Peyer's patch (tissue), 4 donors: ENCODE data around the gene NMBR. TPM values are rescaled to one million over a fixed set of nuclear protein-coding genes. Genes with fewer than 3 reads are reported as not detected.

Experiments used
- DNase-seq, 3 donors: peaks; one replicate each; pipeline ENCODE4 v3.0.0-alpha.2; 2017 to 2019
- H3K27ac ChIP-seq, 4 donors: fragments of 200-600 bp; sonication (generic); one replicate each; pipeline ENCODE4 v1.5.1; 2016 to 2019
- H3K27me3 ChIP-seq, 2 donors: fragments of 200-600 bp; sonication (generic); one replicate each; pipeline ENCODE4 v1.5.1; 2019
- H3K36me3 ChIP-seq, 3 donors: fragments of 200-600 bp; sonication (generic); one replicate each; pipeline ENCODE4 v1.5.1; 2016 to 2019
- H3K4me1 ChIP-seq, 4 donors: fragments of 200-600 bp; sonication (generic); one replicate each; pipeline ENCODE4 v1.5.1; 2016 to 2019
- H3K4me3 ChIP-seq, 4 donors: fragments of 200-600 bp; sonication (generic); 1 replicate in 3 of 4; 2 replicates in 1 of 4; pipeline ENCODE4 v1.5.1; 2016 to 2019; ENCODE audit warnings: mild to moderate bottlenecking in 1 of 4
- H3K9me3 ChIP-seq, 4 donors: fragments of 200-600 bp; sonication (generic); one replicate each; pipeline ENCODE4 v1.5.1; 2016 to 2019; ENCODE audit warnings: mild to moderate bottlenecking in 1 of 4
- CTCF ChIP-seq, 6 experiments: fragments of 450-650 bp in 4 of 6; fragments of 200-600 bp in 2 of 6; sonication (generic) in 1 of 6; IDR thresholded peaks; one replicate each; pipeline ENCODE4 v1.5.1; 2017 to 2019; ENCODE audit warnings: antibody characterized with exemption in 6 of 6, mild to moderate bottlenecking in 3 of 6, moderate library complexity in 1 of 6
- POLR2A ChIP-seq, 2 donors: fragments of 450-650 bp; IDR thresholded peaks; one replicate each; pipeline ENCODE4 v1.5.1; 2017; ENCODE audit warnings: antibody characterized with exemption in 2 of 2, mild to moderate bottlenecking in 2 of 2, moderate library complexity in 2 of 2
- total RNA-seq, 4 donors: library from RNA; depleted of rRNA; stranded (reverse); fragments of >200 nt; gene quantifications; one replicate each; pipeline ENCODE4 v1.1.0, GENCODE V29; 2016

Gene NMBR
- total RNA-seq, 4 donors from 2014 or later, result not detected

GRCh38 chr6:142178129-142178528 lies 31.2 kb upstream of the NMBR start:
- DNase-seq, result no peak
- H3K36me3 ChIP-seq, result peaks cover 0 to 32% (median 0%) of the 10 kb centered on the region in 3 donors

GRCh38 chr6:142174703-142175102 lies 27.8 kb upstream of the NMBR start:
- Histone ChIP-seq H3K36me3 (peaks cover 0 to 50% (median 0%) of the 10 kb centered on the region in 3 donors), H3K4me3 (no peak overlapping the region), H3K27me3 (no peaks in the 10 kb centered on the region), H3K4me1 (no peaks in the 10 kb centered on the region), H3K27ac (no peak overlapping the region), H3K9me3 (peaks cover 0 to 5% (median 0%) of the 10 kb centered on the region in 4 donors)
- TF ChIP-seq POLR2A (IDR thresholded peaks at IDR 0.05), result no peak
- no peak for TF ChIP-seq CTCF (IDR thresholded peaks at IDR 0.05)
- DNase-seq, result no peak

More at GRCh38 chr6:142178129-142178528, 31.2 kb upstream of the NMBR start:
- Histone ChIP-seq H3K27me3 (no peaks in the 10 kb centered on the region), H3K9me3 (peaks cover 0 to 5% (median 0%) of the 10 kb centered on the region in 4 donors), H3K4me1 (no peaks in the 10 kb centered on the region), H3K27ac (no peak overlapping the region), H3K4me3 (no peak overlapping the region)
- TF ChIP-seq CTCF (IDR thresholded peaks at IDR 0.05) (no peak), POLR2A (IDR thresholded peaks at IDR 0.05) (no peak)

GRCh38 chr6:142173980-142174379 lies 27.1 kb upstream of the NMBR start:
- peaks cover 0 to 5% (median 0%) of the 10 kb centered on the region in 4 donors for H3K9me3 ChIP-seq
- H3K27me3 ChIP-seq, result no peaks in the 10 kb centered on the region
- no peak overlapping the region for H3K4me3 ChIP-seq
- DNase-seq, result no peak
- no peak overlapping the region for H3K27ac ChIP-seq
- H3K4me1 ChIP-seq, result no peaks in the 10 kb centered on the region
- peaks cover 0 to 57% (median 0%) of the 10 kb centered on the region in 3 donors for H3K36me3 ChIP-seq
- TF ChIP-seq POLR2A (IDR thresholded peaks at IDR 0.05) (no peak), CTCF (IDR thresholded peaks at IDR 0.05) (no peak)

DNA sequence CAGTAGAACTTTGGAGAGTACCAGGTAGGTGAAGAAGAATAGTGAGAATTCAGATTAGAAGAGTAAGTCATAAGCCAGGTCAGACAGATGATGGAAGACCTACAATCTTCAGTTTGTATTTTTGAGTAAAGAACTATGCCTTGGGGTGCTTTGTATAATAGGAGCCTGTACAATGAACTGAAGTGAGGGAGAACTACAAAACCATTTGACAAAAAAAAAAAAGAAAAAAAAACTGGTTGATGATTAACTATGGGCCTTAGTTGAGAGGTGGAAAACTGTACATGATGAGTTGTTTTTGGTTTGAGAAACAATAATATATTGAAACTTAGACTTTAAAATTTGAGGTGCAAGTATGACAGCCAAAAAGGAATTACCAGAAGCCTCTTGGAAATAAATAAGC lies 25.8 kb upstream of the NMBR start:
- no peak for DNase-seq
- H3K4me1 ChIP-seq, result no peaks in the 10 kb centered on the region
- H3K36me3 ChIP-seq, result peaks cover 0 to 58% (median 0%) of the 10 kb centered on the region in 3 donors
- H3K9me3 ChIP-seq, result no peaks in the 10 kb centered on the region
- H3K27ac ChIP-seq, result no peak overlapping the region
- TF ChIP-seq POLR2A (IDR thresholded peaks at IDR 0.05), result no peak
- no peak for TF ChIP-seq CTCF (IDR thresholded peaks at IDR 0.05)
- no peaks in the 10 kb centered on the region for H3K27me3 ChIP-seq
- H3K4me3 ChIP-seq, result no peak overlapping the region

GRCh38 chr6:142171351-142171750 lies 24.4 kb upstream of the NMBR start:
- no peak for DNase-seq
- no peaks in the 10 kb centered on the region for H3K4me1 ChIP-seq
- H3K36me3 ChIP-seq, result peaks cover 0 to 72% (median 0%) of the 10 kb centered on the region in 3 donors
- no peak overlapping the region for H3K4me3 ChIP-seq
- no peak overlapping the region for H3K27ac ChIP-seq
- TF ChIP-seq CTCF (IDR thresholded peaks at IDR 0.05) (no peak), POLR2A (IDR thresholded peaks at IDR 0.05) (no peak)
- no peaks in the 10 kb centered on the region for H3K27me3 ChIP-seq
- no peaks in the 10 kb centered on the region for H3K9me3 ChIP-seq

GRCh38 chr6:142167486-142167885 lies 20.6 kb upstream of the NMBR start:
- no peaks in the 10 kb centered on the region for H3K27me3 ChIP-seq
- H3K27ac ChIP-seq, result no peak overlapping the region
- H3K4me3 ChIP-seq, result no peak overlapping the region
- no peaks in the 10 kb centered on the region for H3K4me1 ChIP-seq
- no peak for DNase-seq
- no peaks in the 10 kb centered on the region for H3K9me3 ChIP-seq
- TF ChIP-seq POLR2A (IDR thresholded peaks at IDR 0.05) (no peak), CTCF (IDR thresholded peaks at IDR 0.05) (no peak)
- H3K36me3 ChIP-seq, result peaks cover 0 to 49% (median 0%) of the 10 kb centered on the region in 3 donors
